ENCODE measurements around the gene STK10. TPM values are rescaled to one million over a fixed set of nuclear protein-coding genes. Genes with fewer than 3 reads are reported as not detected.

The STK10 gene
- total and polyA plus RNA-seq, 2 experiments from 2014 or later: 7.5 to 17.8 TPM

- ATAC-seq: no peak
- H3K9me2 ChIP-seq (ENCODE audit: insufficient read depth): no peaks in the 10 kb centered on the region
- no peaks in the 10 kb centered on the region for H3K27me3 Mint-ChIP-seq (ENCODE audit: insufficient read depth, low read depth, poor library complexity)
These were observed 142.8 kb downstream of the STK10 start for GRCh38 chr5:172045315-172045632.

More at GRCh38 chr5:172045315-172045632, 142.8 kb downstream of the STK10 start:
- Mint-ChIP-seq H3K9me3 (peaks cover 2% of the 10 kb centered on the region; the same call in 1 of the 3 replicates), H3K36me3 (ENCODE audit: low read depth) (peaks cover 15% of the 10 kb centered on the region; the same call in 2 of the 3 replicates), H3K27ac (no peak overlapping the region), H3K4me1 (peaks cover 23% of the 10 kb centered on the region), H3K4me3 (no peak overlapping the region)
- Histone ChIP-seq H3F3A (replicated peaks; ENCODE audit: low read depth) (peaks cover 3% of the 10 kb centered on the region; the same call in 1 of the 2 replicates), H3K36me3 (ENCODE audit: insufficient read depth) (peaks cover 6% of the 10 kb centered on the region; the same call in 1 of the 2 replicates), H2AFZ (no peak overlapping the region), H3K4me1 (ENCODE audit: insufficient read depth) (peaks cover 17% of the 10 kb centered on the region), H3K27ac (ENCODE audit: low read depth) (no peak overlapping the region), H3K4me3 (no peak overlapping the region), H4K20me1 (replicated peaks; ENCODE audit: insufficient read depth) (no peaks in the 10 kb centered on the region), H3K4me2 (no peak overlapping the region), H3K27me3 (ENCODE audit: insufficient read depth) (no peaks in the 10 kb centered on the region), H3K79me2 (replicated peaks; ENCODE audit: insufficient read depth) (no peaks in the 10 kb centered on the region)
- no peak for DNase-seq (ENCODE audit: low spot score)
- TF ChIP-seq ZNF331 (CRISPR knock-in tag; IDR thresholded peaks at IDR 0.05; ENCODE audit: low read depth): no peak
- no peak for TF ChIP-seq NANOG (IDR thresholded peaks at IDR 0.05; ENCODE audit: borderline replicate concordance)
- TF ChIP-seq ZNF462 (CRISPR knock-in tag; IDR thresholded peaks at IDR 0.05): no peak
- TF ChIP-seq EZH2phosphoT487 (IDR thresholded peaks at IDR 0.05; ENCODE audit: unreplicated experiment): no peak
- no peak for TF ChIP-seq CREB1 (CRISPR knock-in tag; IDR thresholded peaks at IDR 0.05; ENCODE audit: low read depth)
- TF ChIP-seq JUNB (IDR thresholded peaks at IDR 0.05; ENCODE audit: unreplicated experiment): no peak
- no peak for TF ChIP-seq EZH2 (IDR thresholded peaks at IDR 0.05; ENCODE audit: low read depth, unreplicated experiment)
- TF ChIP-seq STAT1 (IDR thresholded peaks at IDR 0.05; ENCODE audit: unreplicated experiment): no peak
- TF ChIP-seq, protein P1, sequence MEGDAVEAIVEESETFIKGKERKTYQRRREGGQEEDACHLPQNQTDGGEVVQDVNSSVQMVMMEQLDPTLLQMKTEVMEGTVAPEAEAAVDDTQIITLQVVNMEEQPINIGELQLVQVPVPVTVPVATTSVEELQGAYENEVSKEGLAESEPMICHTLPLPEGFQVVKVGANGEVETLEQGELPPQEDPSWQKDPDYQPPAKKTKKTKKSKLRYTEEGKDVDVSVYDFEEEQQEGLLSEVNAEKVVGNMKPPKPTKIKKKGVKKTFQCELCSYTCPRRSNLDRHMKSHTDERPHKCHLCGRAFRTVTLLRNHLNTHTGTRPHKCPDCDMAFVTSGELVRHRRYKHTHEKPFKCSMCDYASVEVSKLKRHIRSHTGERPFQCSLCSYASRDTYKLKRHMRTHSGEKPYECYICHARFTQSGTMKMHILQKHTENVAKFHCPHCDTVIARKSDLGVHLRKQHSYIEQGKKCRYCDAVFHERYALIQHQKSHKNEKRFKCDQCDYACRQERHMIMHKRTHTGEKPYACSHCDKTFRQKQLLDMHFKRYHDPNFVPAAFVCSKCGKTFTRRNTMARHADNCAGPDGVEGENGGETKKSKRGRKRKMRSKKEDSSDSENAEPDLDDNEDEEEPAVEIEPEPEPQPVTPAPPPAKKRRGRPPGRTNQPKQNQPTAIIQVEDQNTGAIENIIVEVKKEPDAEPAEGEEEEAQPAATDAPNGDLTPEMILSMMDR (conservative IDR thresholded peaks at IDR 0.05; ENCODE audit: low read depth in 2 of 2): no peak
- no peak for TF ChIP-seq POLR2AphosphoS5 (IDR thresholded peaks at IDR 0.05; ENCODE audit: low read depth)
- no peak for TF ChIP-seq ETS1 (IDR thresholded peaks at IDR 0.05)
- TF ChIP-seq, protein P2, sequence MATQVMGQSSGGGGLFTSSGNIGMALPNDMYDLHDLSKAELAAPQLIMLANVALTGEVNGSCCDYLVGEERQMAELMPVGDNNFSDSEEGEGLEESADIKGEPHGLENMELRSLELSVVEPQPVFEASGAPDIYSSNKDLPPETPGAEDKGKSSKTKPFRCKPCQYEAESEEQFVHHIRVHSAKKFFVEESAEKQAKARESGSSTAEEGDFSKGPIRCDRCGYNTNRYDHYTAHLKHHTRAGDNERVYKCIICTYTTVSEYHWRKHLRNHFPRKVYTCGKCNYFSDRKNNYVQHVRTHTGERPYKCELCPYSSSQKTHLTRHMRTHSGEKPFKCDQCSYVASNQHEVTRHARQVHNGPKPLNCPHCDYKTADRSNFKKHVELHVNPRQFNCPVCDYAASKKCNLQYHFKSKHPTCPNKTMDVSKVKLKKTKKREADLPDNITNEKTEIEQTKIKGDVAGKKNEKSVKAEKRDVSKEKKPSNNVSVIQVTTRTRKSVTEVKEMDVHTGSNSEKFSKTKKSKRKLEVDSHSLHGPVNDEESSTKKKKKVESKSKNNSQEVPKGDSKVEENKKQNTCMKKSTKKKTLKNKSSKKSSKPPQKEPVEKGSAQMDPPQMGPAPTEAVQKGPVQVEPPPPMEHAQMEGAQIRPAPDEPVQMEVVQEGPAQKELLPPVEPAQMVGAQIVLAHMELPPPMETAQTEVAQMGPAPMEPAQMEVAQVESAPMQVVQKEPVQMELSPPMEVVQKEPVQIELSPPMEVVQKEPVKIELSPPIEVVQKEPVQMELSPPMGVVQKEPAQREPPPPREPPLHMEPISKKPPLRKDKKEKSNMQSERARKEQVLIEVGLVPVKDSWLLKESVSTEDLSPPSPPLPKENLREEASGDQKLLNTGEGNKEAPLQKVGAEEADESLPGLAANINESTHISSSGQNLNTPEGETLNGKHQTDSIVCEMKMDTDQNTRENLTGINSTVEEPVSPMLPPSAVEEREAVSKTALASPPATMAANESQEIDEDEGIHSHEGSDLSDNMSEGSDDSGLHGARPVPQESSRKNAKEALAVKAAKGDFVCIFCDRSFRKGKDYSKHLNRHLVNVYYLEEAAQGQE (IDR thresholded peaks at IDR 0.05; ENCODE audit: unreplicated experiment): no peak
- TF ChIP-seq ZNF114 (CRISPR knock-in tag; IDR thresholded peaks at IDR 0.05): no peak
